Activated CD4-positive, alpha-beta T cell treated with anti-CD3 and anti-CD28 coated beads, Interleukin-2, amount 50 U/mL, for 16 hours (primary cell): ENCODE results near the gene ARMC2.
"Not testable (repeated sequence)": the region's sequence is repeated elsewhere in the genome, so short reads cannot be mapped to it uniquely, and the experiment has no call there.

Source experiments
- DNase-seq: peaks from one replicate; pipeline ENCODE4 v3.0.0-alpha.2; 2020

Gene ARMC2

GRCh38 chr6:108848116-108848868 is at the start of gene ARMC2:
ARMC2 (plus strand) TSS chr6:108848422; CDS start chr6:108854268, 5,846 bp downstream.
- peak; percentile 93 for DNase-seq

- peak; percentile 71 for DNase-seq
These were observed 49.4 kb upstream of the ARMC2 start for GRCh38 chr6:108798670-108799353.

- no peak for DNase-seq
These were observed 48.9 kb upstream of the ARMC2 start for GRCh38 chr6:108799354-108799717.

GRCh38 chr6:108799791-108800190 is 48.4 kb upstream of the ARMC2 start:
- DNase-seq: no peak

- no peak for DNase-seq
These were observed 47.8 kb upstream of the ARMC2 start for GRCh38 chr6:108800427-108800864.

GRCh38 chr6:108801366-108801765 is 46.9 kb upstream of the ARMC2 start:
- DNase-seq: no peak

GRCh38 chr6:108803982-108804490 is 44.2 kb upstream of the ARMC2 start:
- no peak for DNase-seq

GRCh38 chr6:108804956-108805355 is 43.3 kb upstream of the ARMC2 start:
- no peak for DNase-seq

GRCh38 chr6:108805611-108806167 is 42.5 kb upstream of the ARMC2 start:
- DNase-seq: no peak

- no peak for DNase-seq
These were observed 42.1 kb upstream of the ARMC2 start for GRCh38 chr6:108806171-108806570.

- DNase-seq: no peak
These were observed 41.6 kb upstream of the ARMC2 start for GRCh38 chr6:108806665-108807064.

GRCh38 chr6:108807928-108808327 is 40.3 kb upstream of the ARMC2 start:
- DNase-seq: no peak

GRCh38 chr6:108809211-108809610 is 39.0 kb upstream of the ARMC2 start:
- DNase-seq: no peak

GRCh38 chr6:108810057-108810643 is 38.1 kb upstream of the ARMC2 start:
- no peak for DNase-seq

GRCh38 chr6:108811490-108811889 is 36.7 kb upstream of the ARMC2 start:
- DNase-seq: no peak

- DNase-seq: not testable (repeated sequence)
These were observed 35.0 kb upstream of the ARMC2 start for GRCh38 chr6:108813218-108813617.

- not testable (repeated sequence) for DNase-seq
These were observed 30.9 kb upstream of the ARMC2 start for GRCh38 chr6:108817276-108817675.

GRCh38 chr6:108820006-108820405 is 28.2 kb upstream of the ARMC2 start:
- DNase-seq: no peak

GRCh38 chr6:108822401-108822800 is 25.8 kb upstream of the ARMC2 start:
- no peak for DNase-seq

GRCh38 chr6:108825326-108825725 is 22.9 kb upstream of the ARMC2 start:
- no peak for DNase-seq

GRCh38 chr6:108831104-108831503 is 17.1 kb upstream of the ARMC2 start:
- no peak for DNase-seq

- DNase-seq: no peak
These were observed 15.5 kb upstream of the ARMC2 start for GRCh38 chr6:108832738-108833137.

- peak; percentile 87 for DNase-seq
These were observed 12.9 kb upstream of the ARMC2 start for GRCh38 chr6:108835218-108835850.
